Activated CD4-positive, alpha-beta T cell treated with anti-CD3 and anti-CD28 coated beads, Interleukin-2, Interleukin-4, amounts not matched to agents 100 ng/mL and 50 ng/mL, durations not matched to agents 16 hours and 8 hours (primary cell): ENCODE measurements around the gene NLGN2.

Experiments
- DNase-seq: peaks from one replicate; pipeline ENCODE4 v3.0.0-alpha.2; 2020; ENCODE audit warnings: low spot score

Gene NLGN2

DNA sequence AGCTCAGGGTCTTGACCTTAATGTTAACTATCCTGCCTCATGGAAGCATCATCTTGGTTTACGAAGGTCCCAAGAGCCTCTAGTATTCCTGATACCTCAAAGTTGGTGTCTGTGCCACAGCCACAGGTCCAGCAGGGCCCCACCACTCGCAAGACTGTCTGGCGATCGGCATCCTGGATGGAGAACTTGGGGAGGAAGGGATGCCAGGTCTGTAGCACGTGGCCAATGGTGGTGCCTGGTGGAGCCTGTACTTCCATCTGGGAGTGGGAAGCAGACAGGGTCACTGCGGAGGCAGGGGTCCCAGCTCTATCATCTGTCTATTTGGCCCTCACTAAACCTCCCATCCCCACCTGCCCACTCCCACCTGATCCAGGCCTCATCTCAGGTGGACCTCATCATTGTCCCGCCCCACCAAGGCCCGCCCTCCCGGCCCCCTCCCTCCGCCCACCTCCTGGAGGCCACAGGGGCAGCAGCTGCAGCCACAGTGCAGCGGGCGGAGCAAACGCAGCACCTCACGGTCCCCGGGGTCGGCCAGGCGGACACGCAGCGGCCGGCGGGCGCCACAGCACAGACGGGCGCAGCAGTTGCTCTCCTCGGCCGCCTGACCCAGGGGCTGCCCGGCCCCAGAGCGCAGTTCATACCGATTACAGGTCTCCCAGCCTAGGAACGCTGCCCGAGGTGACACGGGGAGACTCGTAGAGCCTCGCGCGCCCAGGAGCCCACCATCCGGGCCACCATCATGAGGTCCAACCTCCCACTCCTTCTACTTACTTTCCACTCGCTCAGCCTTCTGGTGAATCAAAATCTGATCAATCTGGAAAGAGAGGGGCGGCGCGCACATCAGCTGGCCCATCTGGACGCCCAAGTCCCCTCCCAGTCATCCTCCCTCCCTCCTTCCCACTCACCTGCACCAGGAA lies 14.7 kb upstream of the NLGN2 start:
- DNase-seq, result no peak

DNA sequence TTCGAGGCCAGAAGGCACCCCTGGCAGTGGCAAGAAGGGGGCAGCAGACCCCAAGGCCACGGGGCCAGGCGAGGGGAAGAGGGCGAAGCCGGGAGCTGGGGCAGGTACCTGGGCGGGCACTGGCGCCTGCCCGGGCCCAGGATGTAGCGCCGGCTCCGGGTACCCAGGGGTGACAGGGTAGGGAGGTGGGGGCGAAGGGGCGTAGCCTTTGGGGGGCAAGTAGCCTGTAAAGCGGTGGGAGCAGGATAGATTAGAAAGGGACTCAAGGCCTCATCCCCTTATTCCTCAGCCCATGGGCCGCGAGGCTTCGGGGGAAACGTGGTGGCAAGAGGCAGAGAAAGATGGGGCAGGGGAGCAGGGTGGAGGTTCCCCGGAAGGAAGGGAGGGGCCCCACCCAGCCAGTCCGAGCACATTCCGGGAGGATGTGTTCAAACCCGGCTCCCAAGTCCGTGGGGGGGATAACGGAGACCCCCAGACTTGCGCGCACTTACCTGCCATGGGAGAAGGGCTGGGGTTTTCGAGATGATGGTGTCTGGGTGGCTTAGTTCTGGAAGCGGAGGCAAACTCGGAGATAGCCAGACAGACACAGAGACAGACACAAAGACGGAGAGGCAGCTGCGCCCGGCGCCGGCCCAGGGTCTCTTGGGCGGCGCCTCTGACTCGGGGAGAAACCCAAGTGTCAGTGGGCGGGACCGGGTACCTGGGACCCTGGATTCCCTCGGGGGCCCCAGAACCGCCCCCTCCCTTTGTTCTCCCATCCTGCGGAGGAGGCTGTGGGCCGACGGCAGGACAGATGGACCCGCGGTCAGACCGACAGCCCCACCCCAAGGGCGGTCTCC lies 13.8 kb upstream of the NLGN2 start:
- peak; percentile 41 for DNase-seq

DNA sequence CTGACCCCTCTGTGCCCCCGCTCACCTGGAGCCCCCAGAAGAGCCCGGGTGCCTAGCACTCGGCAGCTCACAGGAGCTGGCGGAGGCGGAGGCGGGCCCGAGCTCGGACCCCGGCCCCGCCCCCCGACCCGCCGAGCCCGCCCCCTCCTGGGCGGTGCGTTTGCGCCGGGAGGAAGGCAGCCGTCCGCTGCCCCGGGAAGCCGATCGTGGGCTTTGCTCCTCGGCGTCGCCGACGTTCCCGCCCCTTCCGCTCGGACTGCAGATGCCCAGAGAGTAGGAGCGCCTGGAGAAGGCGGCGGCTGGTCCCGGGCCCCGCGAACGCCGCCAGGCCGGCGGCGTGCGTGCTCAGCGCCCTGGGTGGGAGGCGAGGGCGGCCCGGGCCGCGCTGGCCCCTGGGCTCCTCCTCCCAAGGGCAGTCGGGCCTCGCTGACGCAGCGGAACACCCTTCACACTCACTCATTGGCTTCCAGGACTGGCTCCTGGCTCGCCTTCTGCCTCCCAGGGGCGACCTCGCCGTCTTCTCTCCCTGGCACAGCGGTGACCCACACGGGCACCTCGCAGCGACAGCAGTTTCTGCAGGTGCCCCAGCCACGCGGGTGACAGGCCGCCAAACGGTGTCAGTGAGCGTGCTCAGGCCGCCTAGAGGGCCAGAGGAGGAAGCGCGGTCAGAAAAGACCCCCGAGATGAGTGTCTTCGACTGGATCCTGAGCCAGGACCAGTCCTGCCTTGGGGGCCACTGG lies 13.0 kb upstream of the NLGN2 start, which contains the start of gene PLSCR3:
PLSCR3 (minus strand) TSS at position 74 of the 740 bp plus-strand sequence. CDS start 415 bp downstream, outside the sequence.
- peak; percentile 83 for DNase-seq

DNA sequence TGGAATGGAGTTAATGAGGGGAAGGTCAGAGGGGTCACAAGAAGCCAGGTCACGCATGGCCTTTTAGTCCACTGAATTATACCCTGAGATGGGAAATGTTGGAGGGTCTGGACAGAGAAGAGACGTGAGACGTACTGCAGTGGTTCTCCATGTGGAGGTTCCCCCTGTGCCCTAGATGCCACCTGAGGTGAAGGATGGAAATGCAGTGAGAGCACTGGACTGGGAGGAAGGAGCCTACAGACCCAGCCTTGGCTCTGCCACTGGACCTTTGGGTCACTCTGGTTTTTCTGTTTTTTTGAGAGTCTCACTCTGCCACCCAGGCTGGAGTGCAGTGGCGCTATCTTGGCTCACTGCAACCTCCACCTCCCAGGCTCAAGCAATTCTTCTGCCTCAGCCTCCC lies 11.5 kb upstream of the NLGN2 start:
- DNase-seq, result no peak

DNA sequence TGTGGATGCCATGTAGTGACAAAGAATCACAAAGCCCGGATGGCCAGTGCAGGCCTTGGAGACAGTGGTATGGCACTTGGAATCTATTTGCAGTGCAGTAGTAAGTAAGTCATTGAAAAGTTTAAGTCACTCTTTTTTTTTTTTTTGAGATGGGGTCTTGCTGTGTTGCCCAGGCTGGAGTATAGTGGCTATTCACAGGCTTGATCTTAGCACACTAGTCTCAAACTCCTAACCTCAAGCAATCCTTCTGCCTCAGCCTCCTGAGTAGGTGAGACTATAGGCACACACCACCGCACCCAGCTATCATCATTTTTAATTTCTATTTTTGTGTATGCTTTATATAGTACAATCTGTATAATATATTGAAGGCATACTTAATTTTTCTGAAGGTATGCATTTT lies 9.0 kb upstream of the NLGN2 start:
- no peak for DNase-seq

DNA sequence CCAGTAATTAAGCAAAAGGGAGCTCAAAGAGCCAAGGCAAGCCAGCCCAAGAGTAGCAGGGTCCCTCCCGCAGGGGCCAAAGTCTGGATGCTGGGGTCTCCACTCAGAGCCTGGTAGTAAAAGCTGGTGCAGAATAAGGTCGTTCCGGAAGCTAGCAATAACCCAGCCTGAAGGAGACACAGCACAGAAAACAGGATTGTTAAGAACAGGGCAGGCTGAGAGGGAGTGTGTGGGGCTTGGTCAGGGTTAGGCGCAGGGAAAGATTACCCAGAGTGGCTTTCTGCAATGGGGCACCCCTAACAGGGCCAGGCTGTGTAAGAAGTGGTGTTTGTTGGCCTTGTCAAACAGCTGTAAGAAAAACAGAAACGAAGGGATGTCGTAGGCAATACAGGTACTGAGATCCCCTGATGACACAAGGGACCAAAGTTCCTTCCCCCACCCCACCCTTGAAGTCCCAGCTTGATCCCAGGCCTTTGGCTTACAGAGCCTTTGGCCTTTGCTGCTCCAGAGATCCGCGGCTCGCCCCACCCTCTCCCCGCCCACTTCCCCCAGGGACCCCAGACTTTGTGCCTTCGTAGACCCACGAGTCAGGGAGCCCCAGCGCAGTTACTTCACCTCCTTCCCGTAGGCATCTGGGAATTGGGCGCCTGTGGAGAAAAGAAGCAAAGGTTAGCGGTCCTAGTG lies 4.5 kb upstream of the NLGN2 start:
- DNase-seq, result no peak

DNA sequence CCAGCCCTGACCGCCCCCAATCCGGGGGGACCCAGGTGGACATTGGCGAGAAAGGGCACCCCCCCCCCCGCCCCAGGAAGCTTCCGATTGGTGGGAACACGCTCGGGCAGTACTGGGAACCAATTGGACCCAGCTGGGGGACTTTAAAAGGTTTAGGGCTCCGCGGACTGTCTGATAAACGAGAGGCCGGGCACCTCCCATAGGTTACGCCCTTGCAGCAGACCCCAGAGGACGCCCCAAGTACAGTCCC lies 4.0 kb upstream of the NLGN2 start:
- no peak for DNase-seq

DNA sequence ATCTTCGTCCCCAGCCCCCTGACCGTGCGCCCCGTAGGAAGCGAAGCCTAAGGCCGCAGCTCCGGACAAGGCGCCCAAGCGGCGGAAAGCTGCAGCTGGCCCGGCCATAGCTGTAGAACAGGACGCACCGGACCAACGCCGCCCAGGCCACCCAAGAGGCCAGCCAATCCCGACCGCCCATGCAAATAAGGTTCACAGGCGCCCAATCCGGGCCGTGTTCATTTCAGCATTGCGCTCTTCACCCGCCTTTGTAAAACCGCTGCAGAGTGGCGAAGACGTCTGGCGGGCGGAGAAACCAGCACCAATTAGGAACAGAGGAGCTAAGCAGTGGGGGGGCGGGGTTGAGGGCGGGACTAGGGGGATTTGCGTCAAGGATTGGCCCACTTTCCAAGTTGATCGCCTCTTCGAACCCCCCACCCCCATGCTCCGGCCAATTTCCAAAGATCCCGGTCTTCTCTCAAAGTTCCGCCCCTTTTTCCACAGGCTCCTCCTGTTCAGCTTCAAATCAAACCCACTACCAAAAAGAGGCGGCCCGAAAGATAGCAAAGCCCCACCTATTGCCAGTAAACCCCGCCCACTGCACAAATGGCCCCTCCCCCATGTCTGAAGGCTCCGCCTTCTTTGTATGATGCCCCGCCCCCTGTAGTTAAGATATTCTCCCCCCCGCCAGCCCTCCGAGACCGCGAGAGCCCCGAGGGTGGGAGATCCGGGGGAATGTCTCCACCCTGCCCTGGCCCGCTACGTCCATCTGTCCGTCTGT lies 3.5 kb upstream of the NLGN2 start, which contains the start of gene TMEM256:
TMEM256 (minus strand) TSS at position 121 of the 760 bp plus-strand sequence; CDS start at position 108, 13 bp downstream.
- DNase-seq, result peak; percentile 98

DNA sequence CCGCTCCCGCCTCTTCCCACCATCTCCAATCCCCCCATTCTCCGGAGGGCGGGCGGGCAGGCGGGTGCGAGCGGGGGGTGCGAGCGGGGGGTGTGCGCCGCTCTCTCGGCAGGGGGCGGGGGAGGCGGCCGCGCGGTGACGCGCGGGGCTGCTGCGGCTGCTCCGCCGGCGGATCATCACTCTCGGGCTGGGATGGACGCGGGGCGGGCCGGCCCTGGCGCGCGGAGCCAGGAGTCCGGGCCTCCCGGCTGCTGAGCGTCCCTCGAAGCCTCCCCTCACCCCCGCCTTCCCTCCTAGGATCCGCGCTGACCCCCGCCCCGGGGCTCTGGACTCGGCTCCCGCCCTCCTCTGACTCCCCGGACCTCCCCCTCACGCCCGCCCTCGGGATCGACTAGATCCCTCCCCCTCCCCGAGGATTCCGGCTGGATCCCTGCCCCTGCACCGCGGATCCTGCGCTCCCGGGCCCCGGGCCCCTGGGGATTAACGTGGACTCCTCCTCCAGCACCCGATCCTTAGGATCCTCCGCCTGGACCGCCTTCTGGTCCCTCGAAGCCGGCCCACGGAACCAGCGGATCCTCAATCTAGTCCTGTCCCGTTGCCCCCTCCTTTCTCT lies 2.8 kb upstream of the NLGN2 start:
- DNase-seq, result no peak

DNA sequence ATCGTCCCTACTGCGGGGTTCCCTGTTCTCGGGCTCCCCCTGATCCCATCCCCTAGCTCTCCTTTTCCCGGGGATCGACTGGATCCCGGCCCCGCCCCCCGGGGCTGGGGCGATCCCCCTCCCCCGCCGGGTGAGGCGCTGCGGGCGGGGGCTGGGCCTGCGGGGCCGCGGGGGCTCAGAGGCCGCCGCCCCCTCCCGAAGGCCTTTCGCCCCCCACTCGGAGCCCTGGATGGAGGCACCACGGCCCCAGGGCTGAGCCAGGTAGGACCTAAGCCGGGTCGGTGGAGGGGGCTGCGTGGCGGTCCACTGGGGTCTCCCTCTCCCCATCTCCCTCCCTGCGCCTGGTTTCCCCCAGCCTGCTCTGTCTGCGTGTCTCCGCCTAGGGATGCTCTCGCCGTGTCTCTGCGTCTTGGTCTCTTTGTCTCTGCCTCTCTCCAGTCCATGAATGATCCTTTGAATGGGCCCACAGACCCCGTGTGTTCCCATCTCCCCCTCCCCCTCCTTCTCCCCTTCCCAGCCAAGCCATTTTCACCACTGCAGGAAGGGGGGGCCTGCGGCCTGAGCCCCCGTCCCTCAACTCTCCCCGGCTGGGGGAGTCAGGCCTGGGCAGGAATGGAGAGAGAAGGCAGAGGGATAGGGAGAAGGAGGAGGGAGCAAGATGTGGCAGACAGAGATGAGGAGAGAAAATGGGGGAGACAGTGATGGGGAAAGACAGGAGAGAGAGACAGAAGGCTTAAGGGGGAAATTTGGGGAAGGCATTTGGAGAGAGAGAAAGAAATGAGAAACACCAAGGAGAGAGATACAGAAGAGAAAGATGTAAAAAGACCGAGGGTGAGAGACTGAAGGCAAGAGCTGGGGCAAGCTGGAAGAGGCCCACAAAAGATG lies 2.1 kb upstream of the NLGN2 start:
- DNase-seq, result no peak

DNA sequence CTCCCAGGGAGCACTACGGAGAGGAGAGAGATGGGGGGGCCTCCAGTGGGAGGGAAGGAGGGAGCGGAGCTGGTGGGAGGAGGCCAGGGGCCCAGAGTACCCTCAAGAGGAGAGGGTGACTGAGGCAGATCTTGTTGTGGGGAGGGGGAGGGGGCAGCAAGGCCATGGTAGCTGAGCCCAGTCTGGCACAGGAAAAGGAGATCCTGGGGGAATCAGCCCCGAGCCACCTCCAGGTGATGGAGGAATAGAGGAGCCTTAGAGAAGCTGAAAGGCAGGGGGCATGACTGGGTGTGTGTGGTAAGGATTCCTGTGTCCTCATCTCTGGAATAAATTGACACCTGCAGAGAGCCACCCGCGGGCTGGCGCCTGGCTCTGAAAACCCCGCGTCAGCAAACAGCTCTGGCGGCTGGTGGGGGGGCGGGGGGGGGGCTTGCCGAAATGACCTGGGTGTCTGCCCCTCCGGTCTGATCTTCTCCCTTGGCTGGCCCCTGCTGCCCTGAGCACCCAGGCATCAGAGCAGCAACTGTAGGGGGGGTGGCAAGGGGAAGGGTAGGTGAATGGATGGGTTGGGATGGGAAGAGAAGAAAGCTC lies 1.3 kb upstream of the NLGN2 start:
- no peak for DNase-seq

DNA sequence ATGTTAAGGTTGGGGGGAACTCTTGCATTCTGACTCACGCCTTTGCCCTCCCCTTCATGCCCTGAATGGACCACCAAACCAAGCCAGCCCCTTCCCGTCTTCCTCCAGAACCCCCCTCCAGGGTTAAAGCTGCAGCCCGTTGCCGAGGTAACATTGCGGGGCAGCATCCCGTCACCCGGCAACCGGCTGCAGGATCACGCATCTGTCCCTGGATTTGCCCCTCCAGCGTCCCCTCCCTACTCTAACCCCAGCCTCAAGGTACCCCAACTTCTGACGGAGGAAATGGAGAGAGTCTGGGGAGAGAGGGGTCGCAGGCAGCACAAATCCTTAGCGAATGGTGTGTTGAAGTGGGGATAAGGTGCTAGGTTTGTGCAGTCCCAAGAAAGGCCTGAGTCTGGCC lies 563 bp upstream of the NLGN2 start:
- DNase-seq, result no peak

DNA sequence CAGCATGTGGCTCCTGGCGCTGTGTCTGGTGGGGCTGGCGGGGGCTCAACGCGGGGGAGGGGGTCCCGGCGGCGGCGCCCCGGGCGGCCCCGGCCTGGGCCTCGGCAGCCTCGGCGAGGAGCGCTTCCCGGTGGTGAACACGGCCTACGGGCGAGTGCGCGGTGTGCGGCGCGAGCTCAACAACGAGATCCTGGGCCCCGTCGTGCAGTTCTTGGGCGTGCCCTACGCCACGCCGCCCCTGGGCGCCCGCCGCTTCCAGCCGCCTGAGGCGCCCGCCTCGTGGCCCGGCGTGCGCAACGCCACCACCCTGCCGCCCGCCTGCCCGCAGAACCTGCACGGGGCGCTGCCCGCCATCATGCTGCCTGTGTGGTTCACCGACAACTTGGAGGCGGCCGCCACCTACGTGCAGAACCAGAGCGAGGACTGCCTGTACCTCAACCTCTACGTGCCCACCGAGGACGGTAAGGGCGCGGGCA lies 645 bp downstream of the NLGN2 start:
- no peak for DNase-seq

DNA sequence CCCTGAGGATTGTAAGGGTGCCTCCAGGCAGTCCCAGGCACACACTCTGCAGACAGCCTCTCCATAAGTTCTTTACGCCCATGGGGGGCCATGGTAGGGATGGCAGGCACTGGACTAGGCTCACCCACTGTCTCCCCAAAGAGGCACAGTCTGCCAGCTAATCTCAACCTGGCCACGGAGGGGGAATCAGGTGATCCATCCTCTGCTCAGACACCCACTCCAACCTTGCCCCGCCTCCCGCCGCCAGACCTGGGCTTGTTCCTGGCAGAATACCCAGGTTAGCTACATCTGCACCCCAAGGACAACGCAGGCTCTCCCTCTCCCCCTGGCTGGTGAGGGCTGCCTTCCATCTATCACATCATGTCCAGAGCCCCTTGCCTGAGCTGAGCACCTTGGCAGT lies 1.2 kb downstream of the NLGN2 start:
- DNase-seq, result no peak

DNA sequence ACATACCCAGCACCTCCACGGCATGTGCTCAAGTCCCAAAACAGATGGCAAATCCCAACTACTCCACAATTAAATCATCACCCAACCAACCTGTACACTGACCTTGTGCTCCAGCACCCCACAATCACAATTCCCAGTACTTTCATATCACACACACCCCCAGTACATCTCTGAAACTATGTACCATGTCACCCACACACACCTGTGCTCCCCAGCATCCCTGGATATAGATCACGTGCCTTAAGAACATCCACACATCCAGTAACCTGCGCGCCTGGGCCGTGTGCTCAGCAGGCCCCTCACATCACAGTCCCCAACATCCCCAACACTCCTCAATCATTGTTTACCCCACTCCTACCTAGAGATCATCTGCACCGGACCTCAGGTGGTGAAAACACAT lies 2.1 kb downstream of the NLGN2 start:
- no peak for DNase-seq

DNA sequence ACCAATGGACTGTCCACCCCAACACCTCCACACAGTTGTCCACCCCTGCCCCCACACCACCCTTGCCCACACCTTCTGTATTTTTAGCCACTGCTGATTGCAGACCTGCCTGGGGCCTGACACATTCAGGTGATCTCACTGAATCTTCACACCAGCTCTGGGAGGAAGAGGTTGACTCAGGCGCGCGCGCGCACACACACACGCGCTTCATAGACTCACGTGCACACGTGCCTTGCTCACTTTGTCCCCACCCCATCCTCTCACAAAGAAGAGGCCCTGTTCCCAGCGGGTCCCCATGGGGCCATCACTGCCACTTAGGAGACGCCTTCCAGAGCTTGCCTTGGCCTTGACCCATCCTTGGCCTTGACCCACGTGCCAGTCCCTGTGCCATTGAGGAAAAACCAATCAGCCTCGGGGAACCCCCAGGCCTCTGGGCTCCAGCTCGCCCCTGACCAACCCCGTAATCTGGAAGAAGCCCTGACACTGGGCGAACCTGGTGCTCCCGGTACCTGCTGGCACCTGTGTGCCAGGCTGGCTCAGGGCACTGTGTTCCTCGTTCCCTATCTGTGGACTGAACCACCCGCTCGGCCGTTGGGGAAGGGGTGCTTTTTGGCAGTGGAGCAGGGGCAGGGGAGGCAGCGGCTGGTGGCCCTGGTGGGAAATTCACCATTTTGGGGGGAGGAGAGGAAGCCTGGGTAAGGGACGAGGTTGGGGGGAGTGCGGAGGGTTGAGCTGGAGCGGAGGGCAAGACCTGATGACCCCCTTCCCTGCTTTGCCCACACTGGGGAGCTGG lies 3.2 kb downstream of the NLGN2 start:
- DNase-seq, result no peak

DNA sequence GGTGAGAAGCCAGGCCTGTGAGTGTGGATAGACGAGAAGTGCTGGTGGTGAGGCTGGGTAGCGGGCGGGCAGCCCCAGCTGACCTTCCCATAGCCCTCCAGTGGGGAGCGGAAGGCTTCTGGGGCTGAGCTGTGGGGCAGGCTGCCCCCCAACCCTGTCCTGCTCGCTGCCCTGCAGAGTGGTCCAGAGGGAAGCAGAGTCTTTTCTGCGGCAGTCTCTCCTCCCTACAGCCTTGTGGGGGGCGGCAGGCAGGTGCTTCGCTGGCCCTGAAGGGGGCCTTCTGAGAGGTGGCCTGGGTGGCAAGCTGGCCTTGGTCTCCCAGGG lies 3.7 kb downstream of the NLGN2 start:
- no peak for DNase-seq

DNA sequence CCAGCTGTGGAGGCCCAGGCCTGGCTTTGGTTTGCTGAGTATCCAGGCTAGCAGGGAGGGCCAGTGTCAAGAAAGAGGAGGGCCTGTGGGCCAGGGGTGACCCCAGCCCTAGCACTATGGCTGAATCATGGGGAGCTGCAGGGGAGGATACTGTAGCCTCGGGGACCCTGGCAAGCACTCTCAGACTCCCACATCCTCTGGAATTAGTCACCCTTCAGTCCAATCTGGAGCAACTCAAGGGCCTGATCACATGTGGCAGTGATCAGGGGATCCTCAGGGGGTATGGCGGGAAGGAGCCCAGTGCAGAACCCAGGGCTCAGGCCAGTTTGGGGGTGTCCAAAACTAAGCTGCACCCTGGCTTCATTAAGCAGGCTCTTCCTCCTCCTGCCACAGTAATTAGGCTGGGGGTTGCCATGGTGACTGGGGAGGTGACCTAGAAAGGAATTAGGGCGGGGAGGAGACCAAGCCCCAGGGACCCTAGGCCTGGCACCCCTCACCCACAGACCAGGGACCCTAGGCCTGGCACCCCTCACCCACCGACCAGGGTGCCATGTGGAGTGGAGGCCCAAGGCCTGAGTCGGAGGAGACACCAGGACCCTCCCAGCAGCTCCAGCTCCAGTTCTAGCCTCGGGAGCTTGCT lies 5.8 kb downstream of the NLGN2 start:
- no peak for DNase-seq
